Neural progenitor cell (in vitro differentiated cells): Measurements from ENCODE around the gene TMEM200B.

Experiments used
- CTCF ChIP-seq: fragments of 200-600 bp; sonication (generic); IDR thresholded peaks from 2 replicates; pipeline ENCODE4 v1.5.1; 2017; ENCODE audit warnings: antibody characterized with exemption, mild to moderate bottlenecking
- EZH2 ChIP-seq: fragments of 200-600 bp; sonication (generic); IDR thresholded peaks from 2 replicates; pipeline ENCODE4 v1.6.1; 2017; ENCODE audit warnings: antibody characterized with exemption, mild to moderate bottlenecking, moderate library complexity
- EZH2phosphoT487 ChIP-seq: fragments of 200-600 bp; sonication (generic); IDR thresholded peaks from 2 replicates; pipeline ENCODE4 v1.6.1; 2017; ENCODE audit warnings: antibody characterized with exemption

- TF ChIP-seq CTCF: no peak
- peak; percentile 15 for TF ChIP-seq EZH2phosphoT487
- peak; percentile 42 for TF ChIP-seq EZH2
Measured at GRCh38 chr1:29123887-29124365, at the start of gene TMEM200B.
